Esophagus muscularis mucosa (tissue), 3 donors: Measurements from ENCODE around the gene POLDIP3.

Experiments
- EP300 ChIP-seq: sonication (generic); formaldehyde crosslinking; IDR thresholded peaks from one replicate; pipeline ENCODE4 v1.6.1; 2017; ENCODE audit warnings: antibody characterized with exemption
- TF ChIP-seq, protein P1 (sequence below), 3 experiments: fragments of 200-600 bp in 2 of 3; fragments of 450-650 bp in 1 of 3; sonication (generic) in 2 of 3; IDR thresholded peaks; one replicate each; pipeline ENCODE4 v1.5.1; 2017 to 2019; ENCODE audit warnings: antibody characterized with exemption in 3 of 3, mild to moderate bottlenecking in 2 of 3, moderate library complexity in 1 of 3

DNA sequence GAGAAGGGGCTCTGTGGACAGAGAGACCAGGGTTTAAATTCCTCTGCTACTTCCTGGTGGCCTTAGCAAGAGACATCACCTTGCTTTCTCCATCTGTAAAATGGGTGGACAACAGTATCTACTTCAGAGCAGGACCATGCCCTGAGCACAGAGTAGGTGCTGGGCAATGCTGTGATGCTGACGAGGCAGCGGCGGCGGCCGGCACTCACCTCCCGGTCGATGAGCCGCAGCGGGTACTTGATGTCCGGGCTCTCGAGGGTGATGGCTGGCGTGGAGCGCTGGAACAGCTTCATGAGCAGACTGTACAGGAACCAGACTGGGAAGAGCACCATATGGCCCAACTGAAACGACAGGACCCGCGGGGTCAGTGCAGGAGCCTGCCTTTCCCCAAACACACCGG, 21.8 kb upstream of the POLDIP3 start:
- TF ChIP-seq, protein P1, sequence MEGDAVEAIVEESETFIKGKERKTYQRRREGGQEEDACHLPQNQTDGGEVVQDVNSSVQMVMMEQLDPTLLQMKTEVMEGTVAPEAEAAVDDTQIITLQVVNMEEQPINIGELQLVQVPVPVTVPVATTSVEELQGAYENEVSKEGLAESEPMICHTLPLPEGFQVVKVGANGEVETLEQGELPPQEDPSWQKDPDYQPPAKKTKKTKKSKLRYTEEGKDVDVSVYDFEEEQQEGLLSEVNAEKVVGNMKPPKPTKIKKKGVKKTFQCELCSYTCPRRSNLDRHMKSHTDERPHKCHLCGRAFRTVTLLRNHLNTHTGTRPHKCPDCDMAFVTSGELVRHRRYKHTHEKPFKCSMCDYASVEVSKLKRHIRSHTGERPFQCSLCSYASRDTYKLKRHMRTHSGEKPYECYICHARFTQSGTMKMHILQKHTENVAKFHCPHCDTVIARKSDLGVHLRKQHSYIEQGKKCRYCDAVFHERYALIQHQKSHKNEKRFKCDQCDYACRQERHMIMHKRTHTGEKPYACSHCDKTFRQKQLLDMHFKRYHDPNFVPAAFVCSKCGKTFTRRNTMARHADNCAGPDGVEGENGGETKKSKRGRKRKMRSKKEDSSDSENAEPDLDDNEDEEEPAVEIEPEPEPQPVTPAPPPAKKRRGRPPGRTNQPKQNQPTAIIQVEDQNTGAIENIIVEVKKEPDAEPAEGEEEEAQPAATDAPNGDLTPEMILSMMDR (IDR thresholded peaks at IDR 0.05) = no peak
- TF ChIP-seq EP300 = no peak
